HEK293 (cell line): ENCODE results near the gene WDR12.

Experiments used
- CTCF ChIP-seq: fragments of 450-650 bp; formaldehyde crosslinking; IDR thresholded peaks from 2 replicates; pipeline ENCODE4 v1.5.1; 2016; ENCODE audit warnings: missing biosample characterization, missing genetic modification characterization
- ZNF660 ChIP-seq: fragments of 450-650 bp; IDR thresholded peaks from 2 replicates; pipeline ENCODE4 v1.5.1; 2018; ENCODE audit warnings: missing biosample characterization, mild to moderate bottlenecking, missing genetic modification characterization
- TF ChIP-seq, protein P1 (sequence below): fragments of 450-650 bp; formaldehyde crosslinking; IDR thresholded peaks from 2 replicates; pipeline ENCODE4 v1.5.1; 2016; ENCODE audit warnings: missing biosample characterization, missing genetic modification characterization
- TF ChIP-seq, protein P2 (sequence below): fragments of 450-650 bp; formaldehyde crosslinking; IDR thresholded peaks from 2 replicates; pipeline ENCODE4 v1.5.0; 2017; ENCODE audit warnings: missing biosample characterization, missing genetic modification characterization, borderline replicate concordance

- no peak for TF ChIP-seq CTCF (tag by site-specific recombination)
- TF ChIP-seq ZNF660 (tag by site-specific recombination), result no peak
- TF ChIP-seq, protein P1, sequence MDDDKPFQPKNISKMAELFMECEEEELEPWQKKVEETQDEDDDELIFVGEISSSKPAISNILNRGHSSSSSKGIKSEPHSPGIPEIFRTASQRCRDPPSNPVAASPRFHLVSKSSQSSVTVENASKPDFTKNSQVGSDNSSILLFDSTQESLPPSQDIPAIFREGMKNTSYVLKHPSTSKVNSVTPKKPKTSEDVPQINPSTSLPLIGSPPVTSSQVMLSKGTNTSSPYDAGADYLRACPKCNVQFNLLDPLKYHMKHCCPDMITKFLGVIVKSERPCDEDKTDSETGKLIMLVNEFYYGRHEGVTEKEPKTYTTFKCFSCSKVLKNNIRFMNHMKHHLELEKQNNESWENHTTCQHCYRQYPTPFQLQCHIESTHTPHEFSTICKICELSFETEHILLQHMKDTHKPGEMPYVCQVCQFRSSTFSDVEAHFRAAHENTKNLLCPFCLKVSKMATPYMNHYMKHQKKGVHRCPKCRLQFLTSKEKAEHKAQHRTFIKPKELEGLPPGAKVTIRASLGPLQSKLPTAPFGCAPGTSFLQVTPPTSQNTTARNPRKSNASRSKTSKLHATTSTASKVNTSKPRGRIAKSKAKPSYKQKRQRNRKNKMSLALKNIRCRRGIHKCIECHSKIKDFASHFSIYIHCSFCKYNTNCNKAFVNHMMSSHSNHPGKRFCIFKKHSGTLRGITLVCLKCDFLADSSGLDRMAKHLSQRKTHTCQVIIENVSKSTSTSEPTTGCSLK (tag by site-specific recombination), result no peak
- TF ChIP-seq, protein P2, sequence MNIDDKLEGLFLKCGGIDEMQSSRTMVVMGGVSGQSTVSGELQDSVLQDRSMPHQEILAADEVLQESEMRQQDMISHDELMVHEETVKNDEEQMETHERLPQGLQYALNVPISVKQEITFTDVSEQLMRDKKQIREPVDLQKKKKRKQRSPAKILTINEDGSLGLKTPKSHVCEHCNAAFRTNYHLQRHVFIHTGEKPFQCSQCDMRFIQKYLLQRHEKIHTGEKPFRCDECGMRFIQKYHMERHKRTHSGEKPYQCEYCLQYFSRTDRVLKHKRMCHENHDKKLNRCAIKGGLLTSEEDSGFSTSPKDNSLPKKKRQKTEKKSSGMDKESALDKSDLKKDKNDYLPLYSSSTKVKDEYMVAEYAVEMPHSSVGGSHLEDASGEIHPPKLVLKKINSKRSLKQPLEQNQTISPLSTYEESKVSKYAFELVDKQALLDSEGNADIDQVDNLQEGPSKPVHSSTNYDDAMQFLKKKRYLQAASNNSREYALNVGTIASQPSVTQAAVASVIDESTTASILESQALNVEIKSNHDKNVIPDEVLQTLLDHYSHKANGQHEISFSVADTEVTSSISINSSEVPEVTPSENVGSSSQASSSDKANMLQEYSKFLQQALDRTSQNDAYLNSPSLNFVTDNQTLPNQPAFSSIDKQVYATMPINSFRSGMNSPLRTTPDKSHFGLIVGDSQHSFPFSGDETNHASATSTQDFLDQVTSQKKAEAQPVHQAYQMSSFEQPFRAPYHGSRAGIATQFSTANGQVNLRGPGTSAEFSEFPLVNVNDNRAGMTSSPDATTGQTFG (tag by site-specific recombination), result no peak
These were observed 775 bp downstream of the WDR12 start for GRCh38 chr2:202910698-202911097.
